ENCODE data around the gene MRPS12. TPM values are rescaled to one million over a fixed set of nuclear protein-coding genes. Genes with fewer than 3 reads are reported as not detected.

Gene MRPS12
- total RNA-seq, 4 donors from 2014 or later, result 17.7 to 33.6 (median 22.1) TPM

- TF ChIP-seq CTCF (IDR thresholded peaks at IDR 0.05) (no peak), POLR2A (IDR thresholded peaks at IDR 0.05) (no peak)
- WGBS, 2 donors, result 94% methylated on average over 12 of the region's 12 CpGs
- Histone ChIP-seq H3K4me3 (replicated peaks in 1 of 3) (no peak overlapping the region), H3K27ac (no peak overlapping the region), H3K27me3 (no peaks in the 10 kb centered on the region), H3K36me3 (peaks cover 2 to 14% of the 10 kb centered on the region in 2 donors), H3K9me3 (no peaks in the 10 kb centered on the region), H3K4me1 (no peaks in the 10 kb centered on the region)
- no peak for DNase-seq
- intact Hi-C loops (cut with DNase I), result no loop called here
Measured at GRCh38 chr19:38910488-38910887, 20.3 kb upstream of the MRPS12 start.

DNA sequence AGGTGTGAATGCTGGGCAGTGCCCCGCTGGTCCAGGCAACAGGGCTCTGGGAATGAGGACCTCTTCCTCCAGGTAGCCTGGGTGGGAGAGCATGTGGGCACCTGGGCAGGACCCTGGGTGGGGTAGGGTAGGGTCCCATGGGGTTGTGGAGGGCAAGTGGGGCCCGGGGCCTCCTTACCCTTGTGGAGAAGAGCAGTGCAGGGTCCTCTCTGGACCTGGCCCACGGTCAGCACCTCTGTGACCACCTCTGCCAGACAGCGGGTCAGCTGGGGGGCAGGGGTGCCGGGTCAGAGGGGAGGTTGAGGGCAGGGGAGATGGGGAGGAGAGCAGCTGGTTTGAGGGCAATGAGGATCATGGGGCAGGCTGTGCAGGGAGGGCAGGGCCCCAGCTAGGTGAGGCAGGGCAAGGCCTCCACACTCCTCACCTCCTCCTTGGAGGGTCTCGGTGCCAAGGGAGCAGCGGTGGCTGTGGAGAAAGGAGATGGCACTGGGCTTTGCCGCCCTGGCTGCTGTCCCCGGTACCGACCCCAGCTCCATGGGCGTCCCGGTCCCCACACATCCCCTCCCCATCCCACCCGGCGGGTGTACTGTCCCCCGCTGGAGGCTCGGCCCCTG is 19.2 kb upstream of the MRPS12 start:
- WGBS, 2 donors, result 59 to 78% methylated on average over 6 to 7 of the region's 16 CpGs
- DNase-seq, result no peak
- no peak for TF ChIP-seq POLR2A (IDR thresholded peaks at IDR 0.05)
- TF ChIP-seq CTCF (IDR thresholded peaks at IDR 0.05), result no peak
- no peak overlapping the region for H3K27ac ChIP-seq
- H3K4me1 ChIP-seq, result no peaks in the 10 kb centered on the region
- no peaks in the 10 kb centered on the region for H3K27me3 ChIP-seq
- H3K4me3 ChIP-seq (replicated peaks in 1 of 3), result no peak overlapping the region
- intact Hi-C loops (cut with DNase I), result no loop called here
- peaks cover 0 to 11% of the 10 kb centered on the region in 2 donors for H3K36me3 ChIP-seq
- no peaks in the 10 kb centered on the region for H3K9me3 ChIP-seq

DNA sequence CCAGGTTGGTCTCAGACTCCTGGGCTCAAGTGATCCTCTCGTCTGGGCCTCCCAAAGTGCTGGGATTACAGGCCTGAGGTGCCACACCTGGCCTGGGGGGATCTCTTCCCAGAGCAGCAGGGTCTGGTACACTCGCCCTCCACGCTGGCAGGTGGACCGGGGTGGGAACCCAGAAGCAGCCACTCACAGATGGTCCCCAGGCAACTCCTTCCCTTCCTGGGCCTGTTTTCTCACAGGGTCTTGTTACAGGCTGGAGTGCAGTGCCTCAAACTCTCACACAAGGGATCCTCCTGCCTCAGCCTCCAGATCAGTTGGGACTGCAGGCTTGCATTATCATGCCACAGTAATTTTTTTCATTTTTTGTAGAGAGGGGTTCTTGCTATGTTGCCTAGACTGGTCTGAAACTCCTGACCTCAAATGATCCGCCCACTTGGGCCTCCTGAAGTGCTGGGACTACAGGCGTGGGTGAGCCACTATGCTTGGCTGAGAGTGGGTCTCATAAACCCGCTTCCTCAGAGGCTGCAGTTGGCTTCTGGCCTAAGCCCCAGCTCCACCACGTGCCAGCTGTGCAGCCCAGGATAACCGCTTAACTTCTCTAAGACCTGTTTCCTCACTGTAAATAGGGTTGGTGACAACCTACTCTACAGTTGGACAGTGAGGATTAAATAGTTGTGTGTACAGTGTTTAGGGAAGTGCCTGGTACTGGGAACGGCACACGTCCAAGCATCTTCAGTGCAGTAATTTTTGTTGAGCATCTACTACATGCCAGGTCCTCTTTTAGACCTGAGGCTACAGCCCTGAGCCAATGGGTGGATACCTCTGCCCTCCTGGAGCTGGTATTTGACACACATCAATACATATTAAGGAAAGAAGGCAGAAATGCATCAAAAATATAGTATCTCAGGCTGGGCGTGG is 17.9 kb upstream of the MRPS12 start:
- no peak for TF ChIP-seq CTCF (IDR thresholded peaks at IDR 0.05)
- Histone ChIP-seq H3K4me3 (replicated peaks in 1 of 3) (no peak overlapping the region), H3K36me3 (peaks cover 0 to 1% of the 10 kb centered on the region in 2 donors), H3K27me3 (no peaks in the 10 kb centered on the region), H3K4me1 (no peaks in the 10 kb centered on the region), H3K27ac (no peak overlapping the region), H3K9me3 (no peaks in the 10 kb centered on the region)
- intact Hi-C loops (cut with DNase I), result no loop called here
- no peak for DNase-seq
- WGBS, 2 donors, result 68 to 71% methylated on average over 8 to 12 of the region's 12 CpGs

GRCh38 chr19:38913958-38914357 is 16.8 kb upstream of the MRPS12 start:
- H3K4me3 ChIP-seq (replicated peaks in 1 of 3), result no peak overlapping the region
- intact Hi-C loops (cut with DNase I), result no loop called here
- H3K4me1 ChIP-seq, result no peaks in the 10 kb centered on the region
- H3K36me3 ChIP-seq, result no peaks in the 10 kb centered on the region
- H3K9me3 ChIP-seq, result no peaks in the 10 kb centered on the region
- DNase-seq, result no peak
- H3K27me3 ChIP-seq, result no peaks in the 10 kb centered on the region
- H3K27ac ChIP-seq, result no peak overlapping the region
- TF ChIP-seq CTCF (IDR thresholded peaks at IDR 0.05), result no peak
- TF ChIP-seq POLR2A (IDR thresholded peaks at IDR 0.05), result no peak
- 89 to 90% methylated on average over 8 of the region's 8 CpGs for WGBS, 2 donors
